DOHH2 (cell line): ENCODE results near the gene SLC38A5.
"Not testable (repeated sequence)": the region's sequence is repeated elsewhere in the genome, so short reads cannot be mapped to it uniquely, and the experiment has no call there.

Experiments
- H3F3A ChIP-seq: fragments of 200-600 bp; sonication (generic), shearing (Covaris generic); 2 replicates; pipeline ENCODE4 v1.6.0; 2016; ENCODE audit warnings: antibody characterized with exemption, mild to moderate bottlenecking; ENCODE audit not compliant: control insufficient read depth, insufficient read depth
- H3K27ac ChIP-seq: fragments of 200-600 bp; sonication (generic); 2 replicates; pipeline ENCODE4 v1.5.1; 2014; ENCODE audit warnings: low read depth, mild to moderate bottlenecking, low read length, moderate library complexity
- H3K27me3 ChIP-seq: fragments of 200-600 bp; sonication (generic); 2 replicates; pipeline ENCODE4 v1.6.1; 2014; ENCODE audit warnings: mild to moderate bottlenecking, low read length, mixed read lengths; ENCODE audit not compliant: control insufficient read depth
- H3K36me3 ChIP-seq: fragments of 200-600 bp; sonication (generic); 2 replicates; pipeline ENCODE4 v1.6.1; 2014; ENCODE audit warnings: mild to moderate bottlenecking, low read length, moderate library complexity, mixed read lengths; ENCODE audit not compliant: control insufficient read depth
- H3K4me1 ChIP-seq: fragments of 200-600 bp; sonication (generic); 2 replicates; pipeline ENCODE4 v1.6.1; 2014; ENCODE audit warnings: mild to moderate bottlenecking, low read length, mixed read lengths; ENCODE audit not compliant: control insufficient read depth
- H3K4me2 ChIP-seq: fragments of 200-600 bp; sonication (generic); 2 replicates; pipeline ENCODE4 v1.6.0; 2014; ENCODE audit warnings: mild to moderate bottlenecking, low read length, moderate library complexity
- H3K4me3 ChIP-seq: fragments of 200-600 bp; sonication (generic); 2 replicates; pipeline ENCODE4 v1.5.1; 2014; ENCODE audit warnings: mild to moderate bottlenecking, low read length, mixed read lengths
- H3K79me2 ChIP-seq: fragments of 200-600 bp; sonication (generic); 2 replicates; pipeline ENCODE4 v1.6.1; 2014; ENCODE audit warnings: mild to moderate bottlenecking, low read length, mixed read lengths; ENCODE audit not compliant: control insufficient read depth
- H3K9me2 ChIP-seq: fragments of 200-600 bp; sonication (generic); replicated peaks from 2 replicates; pipeline ENCODE4 v1.6.1; 2014; ENCODE audit warnings: mild to moderate bottlenecking, low read length, mixed read lengths; ENCODE audit not compliant: control insufficient read depth
- H3K9me3 ChIP-seq: fragments of 200-600 bp; sonication (generic); 2 replicates; pipeline ENCODE4 v1.6.1; 2014; ENCODE audit warnings: antibody characterized with exemption, low read length, mixed read lengths; ENCODE audit not compliant: control insufficient read depth, insufficient read depth
- H4K20me1 ChIP-seq: fragments of 200-600 bp; sonication (generic); 2 replicates; pipeline ENCODE4 v1.6.0; 2014; ENCODE audit warnings: low read depth, mild to moderate bottlenecking, antibody characterized with exemption, low read length, moderate library complexity; ENCODE audit not compliant: control insufficient read depth, insufficient read depth
- EZH2phosphoT487 ChIP-seq: fragments of 200-600 bp; sonication (generic); IDR thresholded peaks from 2 replicates; pipeline ENCODE4 v1.6.1; 2017; ENCODE audit warnings: borderline replicate concordance, mild to moderate bottlenecking, antibody characterized with exemption, low read length, moderate library complexity, mixed read lengths
- TF ChIP-seq, protein P1 (sequence below): fragments of 200-600 bp; sonication (generic); IDR thresholded peaks from one replicate; pipeline ENCODE4 v1.5.1; 2014; ENCODE audit warnings: antibody characterized with exemption, mild to moderate bottlenecking, low read depth, low read length; ENCODE audit not compliant: poor library complexity, severe bottlenecking

The SLC38A5 gene

GRCh38 chrX:48456628-48457331, 13.3 kb downstream of the SLC38A5 start:
- Histone ChIP-seq H3K4me1 (no peaks in the 10 kb centered on the region), H3K9me3 (no peaks in the 10 kb centered on the region), H3K4me3 (no peak overlapping the region), H3K79me2 (no peaks in the 10 kb centered on the region), H3K36me3 (peaks cover 17% of the 10 kb centered on the region), H3K27me3 (no peaks in the 10 kb centered on the region), H3K9me2 (no peaks in the 10 kb centered on the region), H4K20me1 (no peaks in the 10 kb centered on the region), H3F3A (no peaks in the 10 kb centered on the region), H3K27ac (no peak overlapping the region), H3K4me2 (no peak overlapping the region)
- no peak for TF ChIP-seq EZH2phosphoT487
- TF ChIP-seq, protein P1, sequence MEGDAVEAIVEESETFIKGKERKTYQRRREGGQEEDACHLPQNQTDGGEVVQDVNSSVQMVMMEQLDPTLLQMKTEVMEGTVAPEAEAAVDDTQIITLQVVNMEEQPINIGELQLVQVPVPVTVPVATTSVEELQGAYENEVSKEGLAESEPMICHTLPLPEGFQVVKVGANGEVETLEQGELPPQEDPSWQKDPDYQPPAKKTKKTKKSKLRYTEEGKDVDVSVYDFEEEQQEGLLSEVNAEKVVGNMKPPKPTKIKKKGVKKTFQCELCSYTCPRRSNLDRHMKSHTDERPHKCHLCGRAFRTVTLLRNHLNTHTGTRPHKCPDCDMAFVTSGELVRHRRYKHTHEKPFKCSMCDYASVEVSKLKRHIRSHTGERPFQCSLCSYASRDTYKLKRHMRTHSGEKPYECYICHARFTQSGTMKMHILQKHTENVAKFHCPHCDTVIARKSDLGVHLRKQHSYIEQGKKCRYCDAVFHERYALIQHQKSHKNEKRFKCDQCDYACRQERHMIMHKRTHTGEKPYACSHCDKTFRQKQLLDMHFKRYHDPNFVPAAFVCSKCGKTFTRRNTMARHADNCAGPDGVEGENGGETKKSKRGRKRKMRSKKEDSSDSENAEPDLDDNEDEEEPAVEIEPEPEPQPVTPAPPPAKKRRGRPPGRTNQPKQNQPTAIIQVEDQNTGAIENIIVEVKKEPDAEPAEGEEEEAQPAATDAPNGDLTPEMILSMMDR, result no peak

GRCh38 chrX:48451708-48452107, 18.4 kb downstream of the SLC38A5 start:
- H4K20me1 ChIP-seq, result no peaks in the 10 kb centered on the region
- H3K79me2 ChIP-seq, result no peaks in the 10 kb centered on the region
- no peak for TF ChIP-seq EZH2phosphoT487
- TF ChIP-seq, protein P1, result no peak
- H3K27me3 ChIP-seq, result no peaks in the 10 kb centered on the region
- H3F3A ChIP-seq, result no peaks in the 10 kb centered on the region
- no peaks in the 10 kb centered on the region for H3K4me1 ChIP-seq
- H3K9me3 ChIP-seq, result no peaks in the 10 kb centered on the region
- no peak overlapping the region for H3K27ac ChIP-seq
- H3K9me2 ChIP-seq, result no peaks in the 10 kb centered on the region
- H3K36me3 ChIP-seq, result no peaks in the 10 kb centered on the region
- H3K4me2 ChIP-seq, result no peak overlapping the region
- H3K4me3 ChIP-seq, result no peak overlapping the region

- Histone ChIP-seq H3K27ac (no peak overlapping the region), H3K9me3 (no peaks in the 10 kb centered on the region), H3K79me2 (no peaks in the 10 kb centered on the region), H3K4me1 (no peaks in the 10 kb centered on the region), H3K4me2 (no peak overlapping the region), H3K9me2 (no peaks in the 10 kb centered on the region), H3K4me3 (no peak overlapping the region), H3F3A (no peaks in the 10 kb centered on the region), H3K36me3 (no peaks in the 10 kb centered on the region), H4K20me1 (no peaks in the 10 kb centered on the region), H3K27me3 (no peaks in the 10 kb centered on the region)
- TF ChIP-seq EZH2phosphoT487, result no peak
- TF ChIP-seq, protein P1, result no peak
Measured at GRCh38 chrX:48450076-48450475, 20.0 kb downstream of the SLC38A5 start.

DNA sequence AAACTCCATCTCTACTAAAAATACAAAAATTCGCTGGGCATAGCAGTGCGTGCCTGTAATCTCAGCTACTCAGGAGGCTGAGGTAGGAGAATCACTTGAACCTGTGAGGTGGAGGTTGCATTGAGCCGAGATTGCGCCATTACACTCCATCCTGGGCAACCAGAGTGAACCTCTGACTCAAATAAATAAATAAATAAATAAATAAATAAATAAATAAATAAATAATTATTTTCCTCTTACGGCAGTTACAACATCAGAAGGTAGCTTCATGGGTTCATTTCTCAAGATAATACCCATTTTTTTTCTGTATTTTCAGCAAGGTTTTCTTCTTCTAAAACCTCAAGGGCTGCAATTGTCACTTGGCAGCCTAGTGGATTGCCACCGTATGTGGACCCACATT, 22.9 kb downstream of the SLC38A5 start:
- H3K27me3 ChIP-seq, H3K27ac ChIP-seq, H3K79me2 ChIP-seq: not testable (repeated sequence)

GRCh38 chrX:48433713-48434112, 36.3 kb downstream of the SLC38A5 start:
- not testable (repeated sequence) for H3K9me3 ChIP-seq, H3K79me2 ChIP-seq, H4K20me1 ChIP-seq, H3K36me3 ChIP-seq, H3K4me3 ChIP-seq, H3F3A ChIP-seq, H3K4me2 ChIP-seq, H3K27ac ChIP-seq, H3K9me2 ChIP-seq, H3K4me1 ChIP-seq, H3K27me3 ChIP-seq

More for the DNA sequence above, 22.9 kb downstream of the SLC38A5 start:
- H3K9me2 ChIP-seq, H3F3A ChIP-seq, H3K4me2 ChIP-seq, H4K20me1 ChIP-seq, H3K36me3 ChIP-seq, H3K4me3 ChIP-seq, H3K4me1 ChIP-seq, H3K9me3 ChIP-seq: not testable (repeated sequence)

GRCh38 chrX:48430166-48430565, 39.9 kb downstream of the SLC38A5 start:
- not testable (repeated sequence) for H3K9me3 ChIP-seq, H3K27ac ChIP-seq, H4K20me1 ChIP-seq, H3K4me1 ChIP-seq, H3K4me3 ChIP-seq, H3F3A ChIP-seq, H3K27me3 ChIP-seq, H3K4me2 ChIP-seq, H3K9me2 ChIP-seq, H3K79me2 ChIP-seq, H3K36me3 ChIP-seq
